Measurements from ENCODE around the gene CERKL.
A peak's percentile ranks its signal among the peaks of the same experiment; 100 is the strongest.
"Not testable (repeated sequence)": the region's sequence is repeated elsewhere in the genome, so short reads cannot be mapped to it uniquely, and the experiment has no call there.

The CERKL gene

GRCh38 chr2:181656450-181657291 is at the start of gene CERKL:
Gene CERKL, minus strand, starts transcription at chr2:181657105. Its CDS starts 99 bp downstream, at chr2:181657006.
- peak; percentile 67 for DNase-seq (ENCODE audit: low spot score)

GRCh38 chr2:181702519-181702918 is 45.6 kb upstream of the CERKL start:
- DNase-seq (ENCODE audit: low spot score): not testable (repeated sequence)

GRCh38 chr2:181698223-181698622 is 41.3 kb upstream of the CERKL start:
- DNase-seq (ENCODE audit: low spot score): no peak

- no peak for DNase-seq (ENCODE audit: low spot score)
These were observed 40.7 kb upstream of the CERKL start for GRCh38 chr2:181697571-181697970.

- DNase-seq (ENCODE audit: low spot score): no peak
These were observed 40.2 kb upstream of the CERKL start for GRCh38 chr2:181697126-181697525.

GRCh38 chr2:181694271-181694670 is 37.4 kb upstream of the CERKL start:
- no peak for DNase-seq (ENCODE audit: low spot score)

GRCh38 chr2:181690860-181691259 is 34.0 kb upstream of the CERKL start:
- no peak for DNase-seq (ENCODE audit: low spot score)

- DNase-seq (ENCODE audit: low spot score): no peak
These were observed 29.8 kb upstream of the CERKL start for GRCh38 chr2:181686576-181687185.

- peak; percentile 21 for DNase-seq (ENCODE audit: low spot score)
These were observed 28.3 kb upstream of the CERKL start for GRCh38 chr2:181685150-181685688.

- DNase-seq (ENCODE audit: low spot score): peak; percentile 3
These were observed 27.7 kb upstream of the CERKL start for GRCh38 chr2:181684454-181685149.

GRCh38 chr2:181683518-181684453 is 26.9 kb upstream of the CERKL start:
- peak; percentile 69 for DNase-seq (ENCODE audit: low spot score)

GRCh38 chr2:181682795-181683517 is 26.1 kb upstream of the CERKL start:
- no peak for DNase-seq (ENCODE audit: low spot score)

- no peak for DNase-seq (ENCODE audit: low spot score)
These were observed 25.3 kb upstream of the CERKL start for GRCh38 chr2:181682026-181682789.

- DNase-seq (ENCODE audit: low spot score): no peak
These were observed 24.3 kb upstream of the CERKL start for GRCh38 chr2:181680937-181681811.

GRCh38 chr2:181680055-181680936 is 23.4 kb upstream of the CERKL start, which contains the start of gene NEUROD1:
Gene NEUROD1, minus strand, starts transcription at chr2:181680517. Its CDS starts 1,657 bp downstream, at chr2:181678860.
- DNase-seq (ENCODE audit: low spot score): no peak

- DNase-seq (ENCODE audit: low spot score): no peak
These were observed 22.7 kb upstream of the CERKL start for GRCh38 chr2:181679544-181679979.

GRCh38 chr2:181678861-181679543 is 22.1 kb upstream of the CERKL start:
- DNase-seq (ENCODE audit: low spot score): no peak
